HT-29 (cell line): Measurements from ENCODE around the gene RUVBL1. TPM values are rescaled to one million over a fixed set of nuclear protein-coding genes. Genes with fewer than 3 reads are reported as not detected.

Source experiments
- DNase-seq: peaks from one replicate; pipeline ENCODE4 v3.0.0-alpha.2; 2015; ENCODE audit warnings: low spot score
- total RNA-seq: library from RNA; depleted of rRNA; stranded (reverse); fragments of >200 nt; shearing (Covaris generic); gene quantifications from 2 replicates; pipeline ENCODE4 v1.2.3, GENCODE V29; 2014

Gene RUVBL1
- total RNA-seq, 1 experiment from 2014 or later = 135 TPM

GRCh38 chr3:128133273-128133883, 9.8 kb upstream of the RUVBL1 start:
- peak; percentile 70 for DNase-seq

GRCh38 chr3:128131897-128132646, 8.5 kb upstream of the RUVBL1 start:
- DNase-seq = no peak

- no peak for DNase-seq
Measured at GRCh38 chr3:128128251-128128650, 4.6 kb upstream of the RUVBL1 start.

GRCh38 chr3:128127236-128127635, 3.6 kb upstream of the RUVBL1 start:
- DNase-seq = no peak

- peak; percentile 35 for DNase-seq
Measured at GRCh38 chr3:128123156-128123537, 465 bp downstream of the RUVBL1 start.

GRCh38 chr3:128122013-128122412, 1.6 kb downstream of the RUVBL1 start:
- no peak for DNase-seq

GRCh38 chr3:128113817-128114794, 9.5 kb downstream of the RUVBL1 start:
- no peak for DNase-seq

GRCh38 chr3:128112357-128112968, 11.1 kb downstream of the RUVBL1 start:
- DNase-seq = peak; percentile 55

- DNase-seq = no peak
Measured at GRCh38 chr3:128111147-128111546, 12.5 kb downstream of the RUVBL1 start.

- no peak for DNase-seq
Measured at GRCh38 chr3:128107834-128108233, 15.8 kb downstream of the RUVBL1 start.

- DNase-seq = no peak
Measured at GRCh38 chr3:128103136-128103676, 20.4 kb downstream of the RUVBL1 start.

- DNase-seq = no peak
Measured at GRCh38 chr3:128100638-128101037, 23.0 kb downstream of the RUVBL1 start.

- DNase-seq = no peak
Measured at GRCh38 chr3:128100161-128100560, 23.5 kb downstream of the RUVBL1 start.

- DNase-seq = no peak
Measured at GRCh38 chr3:128098234-128098633, 25.4 kb downstream of the RUVBL1 start.

GRCh38 chr3:128095222-128095703, 28.3 kb downstream of the RUVBL1 start:
- DNase-seq = peak; percentile 92

GRCh38 chr3:128094295-128095151, 29.1 kb downstream of the RUVBL1 start:
- no peak for DNase-seq

GRCh38 chr3:128091586-128091985, 32.0 kb downstream of the RUVBL1 start:
- DNase-seq = no peak

- no peak for DNase-seq
Measured at GRCh38 chr3:128089135-128089534, 34.5 kb downstream of the RUVBL1 start.

GRCh38 chr3:128084675-128085021, 39.0 kb downstream of the RUVBL1 start:
- DNase-seq = no peak

- DNase-seq = no peak
Measured at GRCh38 chr3:128083980-128084674, 39.5 kb downstream of the RUVBL1 start.
